Anterior cingulate cortex (tissue), 58 donors: ENCODE measurements around the gene TMA7.
"Not testable (repeated sequence)": the region's sequence is repeated elsewhere in the genome, so short reads cannot be mapped to it uniquely, and the experiment has no call there.

Experiments
- DNase-seq, 58 donors: peaks; one replicate each; lab custom pipeline; 2025; lab: John Stamatoyannopoulos, UW

TMA7 gene

DNA sequence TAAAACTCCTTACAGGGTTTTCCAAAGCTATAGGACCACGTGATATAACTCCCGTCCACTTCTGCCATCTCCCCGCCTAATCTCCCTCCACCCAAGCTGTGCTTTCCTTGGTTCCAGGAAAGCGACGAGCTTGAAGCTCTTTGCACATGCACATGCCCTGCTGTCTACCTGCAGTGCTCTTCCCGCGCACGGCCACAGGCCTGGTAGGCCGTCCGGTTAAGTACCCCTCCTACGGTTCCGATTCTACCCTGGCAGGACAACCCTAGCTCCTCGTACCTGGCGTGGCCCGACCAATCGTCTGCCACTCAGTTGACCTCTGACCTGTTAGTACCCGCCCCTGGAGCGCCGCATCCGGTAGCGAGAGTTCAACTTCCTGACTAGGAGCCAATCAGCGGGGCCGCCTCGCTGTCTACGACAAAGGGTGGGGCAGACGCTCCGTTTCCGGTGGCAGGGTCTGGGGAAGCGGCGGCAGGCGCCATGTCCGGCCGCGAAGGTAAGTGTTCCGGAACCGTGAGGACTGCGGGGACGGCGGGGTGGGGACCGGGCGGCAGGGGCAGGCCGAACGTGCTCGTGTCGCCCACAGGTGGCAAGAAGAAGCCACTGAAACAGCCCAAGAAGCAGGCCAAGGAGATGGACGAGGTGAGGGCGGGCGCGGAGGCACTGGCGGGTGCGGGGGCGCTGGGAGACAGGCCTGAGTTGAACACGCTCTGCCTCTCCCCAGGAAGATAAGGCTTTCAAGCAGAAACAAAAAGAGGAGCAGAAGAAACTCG lies at the start of gene TMA7, which contains the start of gene CCDC51:
Gene TMA7, plus strand, starts transcription at position 438 of the 770 bp plus-strand sequence. Its CDS starts 40 bp downstream, at position 478.
Gene CCDC51, minus strand, starts transcription at position 300 of the 770 bp plus-strand sequence. CDS start 4,991 bp downstream, outside the sequence.
- peak; percentile 73 to 99 (median 98) for DNase-seq

- DNase-seq, result no peak
Observed at GRCh38 chr3:48394391-48394790, 45.7 kb upstream of the TMA7 start.

DNA sequence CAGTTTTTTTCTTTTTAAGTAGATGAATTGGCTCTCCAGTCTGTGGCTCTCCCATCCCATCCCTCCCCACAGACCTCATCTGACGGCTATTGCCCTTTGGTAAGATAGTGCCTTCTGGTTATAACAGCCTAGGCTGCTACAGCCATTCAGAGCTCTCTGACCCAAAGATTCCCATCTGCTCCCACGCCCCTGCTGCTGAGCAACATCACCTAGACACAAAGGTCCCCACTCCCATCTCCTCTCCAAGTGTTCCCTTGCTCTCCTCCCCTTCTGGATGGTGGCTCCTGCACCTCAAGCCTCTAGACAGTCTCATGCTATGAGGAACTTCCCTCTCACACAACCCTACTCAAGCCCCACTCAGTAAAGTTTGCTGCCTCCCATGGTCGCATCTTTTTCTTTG lies 44.3 kb upstream of the TMA7 start:
- DNase-seq, result no peak

- no peak for DNase-seq
Observed at GRCh38 chr3:48397767-48398681, 42.0 kb upstream of the TMA7 start.

GRCh38 chr3:48398701-48399386 lies 41.2 kb upstream of the TMA7 start:
- no peak for DNase-seq

- DNase-seq, result no peak
Observed at GRCh38 chr3:48399387-48400172, 40.5 kb upstream of the TMA7 start.

- DNase-seq, result peak in 24 of 58 donors; percentile 5 to 60 (median 24)
Observed at GRCh38 chr3:48400824-48401433, 39.1 kb upstream of the TMA7 start.

DNA sequence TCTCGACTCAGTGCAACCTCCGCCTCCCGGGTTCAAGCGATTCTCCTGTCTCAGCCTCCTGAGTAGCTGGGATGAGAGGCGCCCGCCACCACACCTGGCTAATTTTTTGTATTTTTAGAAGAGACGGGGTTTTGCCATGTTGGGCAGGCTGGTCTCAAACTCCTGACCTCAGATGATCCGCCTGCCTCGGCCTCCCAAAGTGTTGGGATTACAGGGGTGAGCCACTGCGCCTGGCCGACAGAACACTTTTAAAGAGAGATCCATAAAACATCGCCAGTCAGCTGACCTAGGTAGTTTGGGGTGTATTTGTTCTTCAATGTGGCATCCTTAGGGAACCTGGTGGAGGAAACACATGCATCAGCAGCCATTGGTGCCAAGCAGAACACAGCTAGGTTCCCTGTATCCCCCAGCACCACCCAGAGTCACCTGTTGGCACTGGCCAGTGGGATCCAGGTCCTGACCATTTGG lies 38.6 kb upstream of the TMA7 start:
- not testable (repeated sequence) for DNase-seq

DNA sequence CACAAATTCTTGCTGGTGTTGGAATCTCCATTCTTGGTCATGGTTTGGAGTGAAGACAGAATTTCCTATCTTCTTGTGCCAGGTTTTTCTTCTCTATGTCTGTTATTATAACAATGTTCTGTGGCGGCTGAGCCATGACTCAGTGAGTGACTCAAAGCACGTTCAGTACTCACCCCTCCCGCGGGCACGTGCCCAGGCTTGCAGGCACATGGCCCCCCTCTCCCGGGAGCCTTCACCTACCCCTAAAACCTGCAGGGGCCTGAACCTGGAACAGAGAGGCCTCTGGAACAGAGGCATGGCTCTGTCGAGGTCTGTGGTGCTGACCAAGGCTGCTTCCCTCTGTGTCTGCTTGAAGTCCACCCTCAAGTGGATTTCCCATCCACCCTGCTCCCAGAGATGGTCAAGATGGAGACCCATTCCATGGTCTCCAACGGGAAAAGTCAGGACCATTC lies 37.8 kb upstream of the TMA7 start:
- DNase-seq, result peak in 15 of 58 donors; percentile 11 to 42 (median 25)

GRCh38 chr3:48402907-48403306 lies 37.1 kb upstream of the TMA7 start:
- no peak for DNase-seq

DNA sequence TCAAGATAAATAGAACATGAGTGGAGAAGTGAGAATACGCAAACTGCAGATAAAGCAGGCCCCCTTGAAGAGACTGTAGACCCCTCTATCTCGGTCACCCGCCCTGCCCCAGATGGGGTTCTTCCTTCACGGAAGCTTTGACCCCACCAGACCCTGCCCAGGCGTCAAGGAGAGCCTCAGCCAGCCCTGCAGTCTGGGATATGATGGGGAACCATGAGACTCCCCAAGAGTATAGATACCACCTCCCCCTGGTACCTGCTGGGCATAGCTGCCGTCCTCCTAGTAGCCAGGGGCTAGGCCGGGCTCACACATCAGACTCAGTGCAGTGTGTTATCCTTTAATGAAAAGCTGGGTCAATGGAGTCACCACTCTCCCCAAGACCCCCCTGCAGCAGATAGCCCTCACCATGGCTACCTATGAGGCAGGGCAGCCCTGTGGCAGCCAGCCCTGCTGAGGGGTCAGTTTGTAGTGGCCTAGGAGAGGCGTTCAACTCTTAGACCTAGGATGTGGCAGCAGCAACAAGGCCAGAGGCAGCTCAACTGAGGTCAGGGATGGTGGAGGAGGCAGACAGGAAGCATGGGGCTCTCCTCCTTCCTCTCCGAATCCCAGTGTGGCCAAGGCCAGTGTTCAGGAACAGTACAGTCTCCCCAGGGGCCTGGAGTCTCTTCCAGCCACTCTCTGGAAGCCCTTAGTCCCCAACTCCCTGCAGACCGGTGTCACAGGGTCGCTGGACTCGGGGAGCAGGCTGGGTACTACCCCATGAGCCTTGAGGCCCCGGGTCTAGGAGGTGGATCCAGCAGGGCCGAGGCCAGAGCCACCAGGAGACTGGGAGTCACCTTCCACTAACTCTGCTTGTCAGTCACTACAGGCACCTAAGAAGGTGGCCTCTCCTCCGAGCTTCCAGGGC lies 36.3 kb upstream of the TMA7 start:
- no peak for DNase-seq

DNA sequence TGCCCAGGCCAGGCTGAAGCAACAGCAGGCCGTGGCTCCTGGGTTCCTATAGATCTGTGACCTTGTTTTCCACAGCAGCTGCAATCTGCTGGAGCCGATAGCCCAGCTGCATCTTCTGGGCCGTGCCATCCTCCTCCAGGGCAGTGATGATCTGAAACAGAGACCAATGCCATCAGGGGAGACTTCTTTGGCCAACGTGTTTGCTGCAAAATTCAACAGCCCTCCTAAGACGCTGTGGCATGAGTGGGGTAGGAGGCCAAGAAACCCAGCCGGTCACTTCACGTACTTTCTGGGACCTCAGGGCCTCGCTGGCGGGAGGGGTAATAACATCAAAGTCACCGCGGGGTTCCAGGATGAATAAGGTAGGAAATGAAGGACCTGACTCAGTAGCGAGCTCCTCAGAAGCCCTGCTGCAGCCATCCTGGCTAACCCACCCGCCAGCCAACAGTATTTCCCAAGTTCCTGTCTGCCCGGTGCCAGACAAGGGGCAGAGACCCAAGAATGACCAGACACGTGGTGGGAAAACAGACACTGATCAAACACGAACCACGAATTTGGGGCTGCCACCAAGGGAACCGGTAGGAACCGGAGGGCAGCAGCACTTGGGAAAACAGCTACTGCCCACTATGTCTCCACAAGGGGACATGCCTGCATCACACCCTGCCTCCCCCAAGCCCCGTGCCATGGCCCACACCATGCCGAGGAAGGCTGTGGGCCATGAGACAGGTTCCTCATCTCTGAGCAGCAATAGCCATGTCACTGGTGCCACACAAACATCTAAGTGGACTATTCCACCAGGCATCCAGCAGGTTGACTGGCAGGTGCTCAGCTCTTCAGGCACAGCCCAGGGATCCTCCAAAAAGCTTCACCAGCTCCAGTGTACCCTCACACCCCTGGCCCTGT lies 35.4 kb upstream of the TMA7 start:
- peak in 4 of 58 donors; percentile 8 to 28 (median 26) for DNase-seq

DNA sequence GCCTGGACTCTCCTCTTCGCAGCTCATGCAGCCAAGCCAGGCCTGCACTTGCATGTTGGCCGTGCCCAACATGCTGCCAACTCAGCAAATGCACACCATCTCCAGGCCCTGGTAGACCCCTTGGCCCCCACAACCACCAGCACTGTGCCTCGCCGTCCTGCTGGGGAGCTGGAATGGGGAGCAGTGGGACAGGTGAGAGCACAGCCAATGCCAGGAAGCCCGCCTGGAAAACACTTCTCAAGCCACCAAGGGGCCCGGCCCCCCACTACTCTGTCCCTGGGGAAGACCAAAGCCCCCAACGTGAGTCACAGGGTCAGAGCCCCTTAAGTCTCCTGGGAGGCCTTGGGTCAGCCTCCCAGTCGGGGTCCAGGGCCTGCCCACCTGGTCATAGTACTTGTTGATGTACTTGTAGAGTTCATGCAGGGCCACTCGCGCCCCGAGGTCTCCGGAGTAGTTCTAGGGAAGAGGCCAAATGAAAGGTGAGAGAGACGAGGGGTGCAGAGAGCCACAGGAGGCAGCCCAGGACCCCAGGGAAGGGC lies 34.6 kb upstream of the TMA7 start:
- no peak for DNase-seq

DNA sequence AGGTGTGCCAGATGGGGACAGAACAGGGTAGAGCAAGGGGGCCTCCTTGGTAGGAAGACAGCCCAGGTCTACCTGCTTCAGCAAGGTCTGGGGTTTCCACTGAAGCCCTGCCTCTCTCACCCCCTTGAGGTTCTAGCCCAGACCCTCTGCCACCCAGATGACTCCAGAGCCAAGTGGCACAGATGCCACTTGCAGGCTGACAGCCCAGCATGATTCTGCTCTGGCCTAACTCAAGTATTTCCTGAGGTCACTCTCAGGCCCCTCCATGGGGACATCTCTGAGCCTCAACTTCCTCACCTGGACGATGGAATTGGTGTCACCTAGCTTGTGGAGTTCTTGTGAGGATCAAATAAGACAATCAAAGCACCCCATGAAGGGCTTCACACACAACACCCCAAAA lies 34.1 kb upstream of the TMA7 start:
- DNase-seq, result no peak

DNA sequence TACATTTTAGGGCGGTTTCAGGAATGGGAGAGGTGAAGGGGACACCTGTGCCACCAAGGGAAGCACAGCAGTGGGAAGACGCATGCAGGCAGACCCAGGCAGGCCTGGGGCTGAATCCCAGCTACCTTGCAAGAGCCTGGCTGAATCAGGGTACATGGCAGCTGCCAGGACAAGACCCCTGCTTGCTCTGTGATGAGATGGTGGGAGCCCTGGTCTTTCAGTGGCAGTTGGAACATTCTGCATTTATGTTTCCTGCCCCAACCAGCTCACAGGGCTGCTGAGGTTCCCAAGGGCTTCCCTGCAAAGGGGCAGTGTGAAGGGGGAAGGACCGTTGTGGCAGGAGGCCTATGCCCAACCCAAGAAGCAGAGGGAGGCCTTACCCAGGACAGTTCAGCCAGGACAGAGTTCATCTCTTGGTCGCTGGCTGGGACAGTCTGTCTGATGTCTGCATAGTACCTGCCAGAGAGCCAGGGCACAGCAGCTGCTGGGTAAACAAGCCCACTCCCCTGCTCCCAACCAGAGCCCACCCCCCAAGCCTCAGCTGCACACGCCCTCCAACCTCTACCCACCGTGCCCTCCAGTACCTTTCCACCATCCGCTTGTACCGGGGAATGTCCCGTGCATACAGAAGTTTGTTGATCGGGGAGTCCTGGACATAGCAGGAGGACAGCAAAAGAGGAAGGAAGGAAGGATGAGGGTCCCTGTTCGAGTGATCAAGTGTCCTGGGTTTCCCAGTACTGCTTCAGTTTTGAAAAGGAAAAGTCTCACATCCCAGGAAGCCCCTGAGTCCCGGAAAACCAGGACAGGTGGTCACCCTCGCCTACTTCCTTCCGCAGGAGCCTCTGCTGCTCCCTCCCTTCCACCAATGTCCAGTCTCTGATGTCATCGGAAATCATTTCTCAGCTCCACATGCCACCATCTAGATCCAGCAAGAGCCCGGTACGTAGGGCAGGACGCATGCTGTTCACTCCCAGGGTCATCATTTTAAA lies 33.3 kb upstream of the TMA7 start:
- DNase-seq, result no peak
